Uterus (tissue), 2 donors: ENCODE data around the gene RRH.

ENCODE experiments used
- CTCF ChIP-seq, 4 experiments: fragments of 200-600 bp in 2 of 4; fragments of 450-650 bp in 2 of 4; sonication (generic) in 2 of 4; IDR thresholded peaks; one replicate each; pipeline ENCODE4 v1.5.1; 2016 to 2019; ENCODE audit warnings: antibody characterized with exemption in 4 of 4, mild to moderate bottlenecking in 2 of 4, moderate library complexity in 1 of 4
- POLR2A ChIP-seq, 2 donors: fragments of 450-650 bp; IDR thresholded peaks; one replicate each; pipeline ENCODE4 v1.6.1; 2016; ENCODE audit warnings: antibody characterized with exemption in 2 of 2, mild to moderate bottlenecking in 1 of 2, moderate library complexity in 1 of 2

GRCh38 chr4:109878355-109878754 lies 50.6 kb downstream of the RRH start:
- TF ChIP-seq CTCF (IDR thresholded peaks at IDR 0.05): no peak
- no peak for TF ChIP-seq POLR2A (IDR thresholded peaks at IDR 0.05)
